ENCODE results near the gene OTUD4. TPM values are rescaled to one million over a fixed set of nuclear protein-coding genes. Genes with fewer than 3 reads are reported as not detected.
"Not testable (repeated sequence)": the region's sequence is repeated elsewhere in the genome, so short reads cannot be mapped to it uniquely, and the experiment has no call there.

Gene OTUD4
- total and polyA plus RNA-seq, 2 donors (not counting 3 experiments of a cell fraction or from before 2014, with no cell fraction given), result 12.6 to 40.9 TPM

DNA sequence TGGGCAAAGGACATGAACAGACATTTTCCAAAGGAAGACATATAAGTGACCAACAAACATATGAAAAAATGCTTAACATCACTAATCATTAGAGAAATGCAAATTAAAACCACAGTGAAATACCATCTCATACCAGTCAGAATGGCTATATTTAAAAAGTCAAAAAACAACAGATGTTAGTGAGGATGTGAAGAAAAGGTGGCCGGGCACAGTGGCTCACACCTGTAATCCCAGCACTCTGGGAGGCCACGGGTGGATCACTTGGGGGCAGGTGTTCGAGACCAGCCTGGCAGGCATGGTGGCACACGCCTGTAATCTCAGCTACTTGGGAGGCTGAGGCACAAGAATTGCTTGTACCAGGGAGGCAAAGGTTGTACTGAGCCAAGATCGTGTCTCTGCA lies 41.1 kb upstream of the OTUD4 start:
- POLR2A ChIA-PET; intact Hi-C loops (cut with micrococcal nuclease); H2AFZ ChIP-seq (ENCODE audit: low read depth, low read length); dilution Hi-C loops (cut with MboI; ENCODE audit: extremely low pct_ligation_motif_present, low sequenced_read_pairs); H3K4me2 ChIP-seq (ENCODE audit: insufficient read depth, low read length); H3K9me1 ChIP-seq (replicated peaks; ENCODE audit: control insufficient read depth, extremely low read depth, insufficient read depth, low read length); FAIRE-seq; H3K9ac ChIP-seq (replicated peaks; ENCODE audit: extremely low read depth, insufficient read depth, low read length); H3K27me3 ChIP-seq (ENCODE audit: control insufficient read depth in 2 of 2, insufficient read depth in 2 of 2, low read length in 2 of 2); DNase-seq (ENCODE audit: low read depth, low spot score); BruUV-seq (replicated peaks); H4K20me1 ChIP-seq (replicated peaks; ENCODE audit: control insufficient read depth, extremely low read depth, insufficient read depth, low read length); H3K4me1 ChIP-seq (ENCODE audit: control insufficient read depth, extremely low read depth, insufficient read depth, low read length); H3K27ac ChIP-seq (ENCODE audit: insufficient read depth, low read depth, low read length); H3K79me2 ChIP-seq (ENCODE audit: control insufficient read depth, insufficient read depth, low read length); H3K4me3 ChIP-seq (replicated peaks in 1 of 3; ENCODE audit: insufficient read depth in 1 of 3, low read depth in 1 of 3, low read length in 3 of 3); CTCF ChIA-PET; H3K9me3 ChIP-seq (replicated peaks; ENCODE audit: control insufficient read depth, insufficient read depth, low read length); H3K36me3 ChIP-seq (ENCODE audit: control insufficient read depth in 2 of 2, extremely low read depth in 1 of 2, insufficient read depth in 2 of 2, low read length in 2 of 2): not testable (repeated sequence)

DNA sequence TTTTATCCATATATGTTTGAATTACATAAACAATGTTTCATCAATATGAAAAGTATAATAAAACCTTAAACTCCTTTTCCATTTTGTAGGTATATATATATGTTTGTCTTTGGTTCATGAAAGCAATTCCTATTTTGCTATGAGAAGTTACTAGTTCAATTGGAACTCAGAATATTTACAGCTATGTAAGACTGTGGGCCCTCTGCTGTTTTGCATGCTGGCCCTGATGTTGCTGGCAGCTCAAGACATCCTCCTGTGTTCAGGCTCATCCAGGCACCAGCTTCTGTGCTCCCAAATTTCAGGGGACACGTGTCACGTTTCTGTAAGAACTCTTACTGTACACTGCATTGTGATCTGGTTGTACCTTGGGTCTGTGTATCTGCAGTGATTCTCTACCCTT lies 38.7 kb upstream of the OTUD4 start:
- no peak overlapping the region for H3K27ac ChIP-seq (ENCODE audit: insufficient read depth, low read depth, low read length)
- intact Hi-C loops (cut with micrococcal nuclease), result loop anchor here (5.0 kb wide), 1 partner anchor 263 kb away; the partner anchor contains the start of gene SMAD1
- ChIA-PET POLR2A (no interaction called here), CTCF (interaction anchor here (0.8 to 3.7 kb wide), 5 partner anchors 15 to 398 kb away, joined by 3 to 197 read pairs (median 40); partner anchors contain the start of gene MMAA)
- no peak for DNase-seq (ENCODE audit: low read depth, low spot score)
- H2AFZ ChIP-seq (ENCODE audit: low read depth, low read length), result no peak overlapping the region
- H3K4me1 ChIP-seq (ENCODE audit: control insufficient read depth, extremely low read depth, insufficient read depth, low read length), result peaks cover 4% of the 10 kb centered on the region
- H3K9ac ChIP-seq (replicated peaks; ENCODE audit: extremely low read depth, insufficient read depth, low read length), result no peak overlapping the region
- no TSS peak for BruUV-seq (replicated peaks)
- no peak for FAIRE-seq
- H3K4me3 ChIP-seq (replicated peaks in 1 of 3; ENCODE audit: insufficient read depth in 1 of 3, low read depth in 1 of 3, low read length in 3 of 3), result no peak overlapping the region
- no peaks in the 10 kb centered on the region for H3K36me3 ChIP-seq (ENCODE audit: control insufficient read depth in 2 of 2, extremely low read depth in 1 of 2, insufficient read depth in 2 of 2, low read length in 2 of 2)
- no peaks in the 10 kb centered on the region for H3K27me3 ChIP-seq (ENCODE audit: control insufficient read depth in 2 of 2, insufficient read depth in 2 of 2, low read length in 2 of 2)
- TF ChIP-seq POLR2A (IDR thresholded peaks at IDR 0.05; ENCODE audit: low read depth, low read length), result no peak
- no peaks in the 10 kb centered on the region for H3K79me2 ChIP-seq (ENCODE audit: control insufficient read depth, insufficient read depth, low read length)
- no peak overlapping the region for H3K4me2 ChIP-seq (ENCODE audit: insufficient read depth, low read length)
- no peaks in the 10 kb centered on the region for H4K20me1 ChIP-seq (replicated peaks; ENCODE audit: control insufficient read depth, extremely low read depth, insufficient read depth, low read length)
- no peaks in the 10 kb centered on the region for H3K9me1 ChIP-seq (replicated peaks; ENCODE audit: control insufficient read depth, extremely low read depth, insufficient read depth, low read length)
- dilution Hi-C loops (cut with MboI; ENCODE audit: extremely low pct_ligation_motif_present, low sequenced_read_pairs), result no loop called here
- no peaks in the 10 kb centered on the region for H3K9me3 ChIP-seq (replicated peaks; ENCODE audit: control insufficient read depth, insufficient read depth, low read length)

Data from endothelial cell of umbilical vein (primary cell).